ENCODE data around the gene HGD. TPM values are rescaled to one million over a fixed set of nuclear protein-coding genes. Genes with fewer than 3 reads are reported as not detected.

Gene HGD
- total RNA-seq, 1 experiment from 2014 or later = 0.33 TPM

DNA sequence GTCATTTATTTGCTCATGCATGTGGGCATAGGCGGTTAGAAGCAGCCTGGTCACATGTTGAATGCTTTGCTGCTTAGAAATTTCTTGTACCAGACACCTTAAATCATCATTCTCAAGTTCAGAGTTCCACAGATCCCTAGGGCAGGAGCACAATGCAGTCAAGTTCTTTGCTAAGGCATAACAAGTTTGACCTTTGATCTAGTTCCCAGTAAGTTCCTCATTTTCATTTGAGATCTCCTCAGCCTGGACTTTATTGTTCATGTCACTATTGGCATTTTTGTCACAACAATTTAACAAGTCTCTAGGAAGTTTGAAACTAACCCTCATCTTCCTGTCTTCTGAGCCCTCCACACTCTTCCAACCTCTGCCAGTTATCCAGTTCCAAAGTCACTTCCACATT, 22.8 kb downstream of the HGD start:
- no peaks in the 10 kb centered on the region for H3K27me3 ChIP-seq (ENCODE audit: insufficient read depth, low read length)
- H3K9me3 ChIP-seq (ENCODE audit: control insufficient read depth, low read depth, low read length) = peaks cover 11% of the 10 kb centered on the region
- H3K36me3 Mint-ChIP-seq (ENCODE audit: insufficient read depth in 1 of 3, low read depth in 3 of 3) = peaks cover 12 to 19% (median 13%) of the 10 kb centered on the region in 3 experiments
- no peak for DNase-seq
- H2BK12ac ChIP-seq (ENCODE audit: insufficient read length, low read depth, low read length) = no peak overlapping the region
- H3K4me2 ChIP-seq (ENCODE audit: insufficient read depth, insufficient read length, low read length) = no peak overlapping the region
- no peak overlapping the region for H3K23ac ChIP-seq (ENCODE audit: insufficient read length, low read depth, low read length)
- H3K79me1 ChIP-seq (ENCODE audit: insufficient read depth, low read depth, low read length, poor library complexity, severe bottlenecking) = no peaks in the 10 kb centered on the region
- TF ChIP-seq, protein P1, sequence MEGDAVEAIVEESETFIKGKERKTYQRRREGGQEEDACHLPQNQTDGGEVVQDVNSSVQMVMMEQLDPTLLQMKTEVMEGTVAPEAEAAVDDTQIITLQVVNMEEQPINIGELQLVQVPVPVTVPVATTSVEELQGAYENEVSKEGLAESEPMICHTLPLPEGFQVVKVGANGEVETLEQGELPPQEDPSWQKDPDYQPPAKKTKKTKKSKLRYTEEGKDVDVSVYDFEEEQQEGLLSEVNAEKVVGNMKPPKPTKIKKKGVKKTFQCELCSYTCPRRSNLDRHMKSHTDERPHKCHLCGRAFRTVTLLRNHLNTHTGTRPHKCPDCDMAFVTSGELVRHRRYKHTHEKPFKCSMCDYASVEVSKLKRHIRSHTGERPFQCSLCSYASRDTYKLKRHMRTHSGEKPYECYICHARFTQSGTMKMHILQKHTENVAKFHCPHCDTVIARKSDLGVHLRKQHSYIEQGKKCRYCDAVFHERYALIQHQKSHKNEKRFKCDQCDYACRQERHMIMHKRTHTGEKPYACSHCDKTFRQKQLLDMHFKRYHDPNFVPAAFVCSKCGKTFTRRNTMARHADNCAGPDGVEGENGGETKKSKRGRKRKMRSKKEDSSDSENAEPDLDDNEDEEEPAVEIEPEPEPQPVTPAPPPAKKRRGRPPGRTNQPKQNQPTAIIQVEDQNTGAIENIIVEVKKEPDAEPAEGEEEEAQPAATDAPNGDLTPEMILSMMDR (conservative IDR thresholded peaks at IDR 0.05) = no peak
- H3K27ac Mint-ChIP-seq = no peak overlapping the region
- H4K5ac ChIP-seq (ENCODE audit: insufficient read length, low read depth, low read length) = no peak overlapping the region
- no peak overlapping the region for H3K18ac ChIP-seq (ENCODE audit: insufficient read length, low read depth, low read length)
- WGBS (ENCODE audit: extremely low coverage, insufficient read length, low lambda C conversion rate) = no CpG with 5 or more reads among the region's 1 CpG
- H3K9ac ChIP-seq (ENCODE audit: extremely low read depth, insufficient read length, low read length) = no peak overlapping the region
- no peak overlapping the region for H2BK20ac ChIP-seq (ENCODE audit: low read depth, low read length, poor library complexity, severe bottlenecking)
- peaks cover 4 to 6% of the 10 kb centered on the region in 2 experiments; a peak in 1 of 4 replicates for H3K4me1 Mint-ChIP-seq
- H3K23me2 ChIP-seq (ENCODE audit: insufficient read length, low read depth, low read length, poor library complexity, severe bottlenecking) = no peaks in the 10 kb centered on the region
- no peak overlapping the region for H3K4me3 Mint-ChIP-seq
- no peak overlapping the region for H2AFZ ChIP-seq (ENCODE audit: low read length)
- no peak overlapping the region for H2BK120ac ChIP-seq (ENCODE audit: low read depth, low read length, poor library complexity, severe bottlenecking)
- no peak overlapping the region for H3K14ac ChIP-seq (ENCODE audit: insufficient read depth, low read length)
- no peak overlapping the region for H4K91ac ChIP-seq (ENCODE audit: insufficient read length, low read depth, low read length)
- no peak overlapping the region for H4K8ac ChIP-seq (replicated peaks; ENCODE audit: insufficient read length, low read depth, low read length)
- H3K56ac ChIP-seq (ENCODE audit: insufficient read length, low read depth, low read length) = no peak overlapping the region
- H3K4me1 ChIP-seq (ENCODE audit: insufficient read depth, low read length) = no peaks in the 10 kb centered on the region
- no peak overlapping the region for H2BK15ac ChIP-seq (ENCODE audit: low read depth, low read length)
- no peak overlapping the region for H3T11ph ChIP-seq (ENCODE audit: low read length)
- H2BK5ac ChIP-seq (ENCODE audit: insufficient read length, low read length) = no peak overlapping the region
- no peaks in the 10 kb centered on the region for H3K79me2 ChIP-seq (ENCODE audit: insufficient read depth, low read length)
- H3K27ac ChIP-seq (ENCODE audit: insufficient read length, low read depth, low read length) = no peak overlapping the region
- no peaks in the 10 kb centered on the region for H3K27me3 Mint-ChIP-seq (ENCODE audit: low read depth)
- H4K20me1 ChIP-seq (ENCODE audit: control insufficient read depth, insufficient read depth, insufficient read length) = no peaks in the 10 kb centered on the region
- H3K4ac ChIP-seq (ENCODE audit: low read depth, low read length) = no peak overlapping the region
- H3K9me3 Mint-ChIP-seq = peaks cover 18 to 24% of the 10 kb centered on the region in 2 experiments
- no peak overlapping the region for H2AK5ac ChIP-seq (ENCODE audit: insufficient read length, low read length)
